ENCODE results near the gene ZNF143. TPM values are rescaled to one million over a fixed set of nuclear protein-coding genes. Genes with fewer than 3 reads are reported as not detected.

Gene ZNF143
- total and polyA plus RNA-seq, 2 of the 13 experiments (the other 11 are each of a cell fraction or from before 2014, with no cell fraction given) = 22.4 to 35.6 TPM

GRCh38 chr11:9568854-9569587 lies 108.2 kb downstream of the ZNF143 start (continued):
- peak; percentile 76; the same call in 1 of the 2 replicates for TF ChIP-seq ETV5 (CRISPR knock-in tag; IDR thresholded peaks at IDR 0.05; ENCODE audit: borderline replicate concordance)
- no peak for TF ChIP-seq PCBP1 (IDR thresholded peaks at IDR 0.05; ENCODE audit: borderline replicate concordance, low read depth, low read length)
- TF ChIP-seq PBX2 (CRISPR knock-in tag; IDR thresholded peaks at IDR 0.05) = no peak
- TF ChIP-seq ZNF737 (CRISPR knock-in tag; IDR thresholded peaks at IDR 0.05; ENCODE audit: borderline replicate concordance) = no peak
- peak; percentile 25; the same call in 1 of the 2 replicates for TF ChIP-seq ZNF644 (CRISPR knock-in tag; IDR thresholded peaks at IDR 0.05; ENCODE audit: low read depth)
- peak; percentile 85 for TF ChIP-seq FOSL2 (CRISPR knock-in tag; IDR thresholded peaks at IDR 0.05)
- TF ChIP-seq ZHX2 (IDR thresholded peaks at IDR 0.05; ENCODE audit: low read depth) = no peak
- no peak; the same call in 1 of the 2 replicates for TF ChIP-seq ZHX2 (CRISPR knock-in tag; IDR thresholded peaks at IDR 0.05; ENCODE audit: borderline replicate concordance)
- TF ChIP-seq ZNF879 (CRISPR knock-in tag; IDR thresholded peaks at IDR 0.05) = no peak
- no peak for TF ChIP-seq ZNF3 (CRISPR knock-in tag; IDR thresholded peaks at IDR 0.05)
- no peak for TF ChIP-seq ELK4 (CRISPR knock-in tag; IDR thresholded peaks at IDR 0.05; ENCODE audit: borderline replicate concordance)
- no peak for TF ChIP-seq ZNF382 (CRISPR knock-in tag; IDR thresholded peaks at IDR 0.05; ENCODE audit: borderline replicate concordance)
